H9 (cell line): ENCODE results near the gene SPINK6. TPM values are rescaled to one million over a fixed set of nuclear protein-coding genes. Genes with fewer than 3 reads are reported as not detected.

Source experiments
- DNase-seq: peaks from one replicate; pipeline ENCODE4 v3.0.0-alpha.2; 2017
- H2AFZ ChIP-seq: one replicate; pipeline ENCODE4 v1.6.1; 2013; ENCODE audit warnings: mild to moderate bottlenecking, low read length, control low read depth, moderate library complexity
- H2AK5ac ChIP-seq: 2 replicates; pipeline ENCODE4 v1.6.1; 2013; ENCODE audit warnings: low read length, control low read depth, mixed read lengths; ENCODE audit not compliant: insufficient read length
- H2BK120ac ChIP-seq: one replicate; pipeline ENCODE4 v1.6.1; 2013; ENCODE audit warnings: low read depth, mild to moderate bottlenecking, low read length, control low read depth, inconsistent platforms; ENCODE audit not compliant: poor library complexity, severe bottlenecking
- H2BK12ac ChIP-seq: 2 replicates; pipeline ENCODE4 v1.6.1; 2013; ENCODE audit warnings: low read length, control low read depth, mixed read lengths, low read depth; ENCODE audit not compliant: insufficient read length
- H2BK15ac ChIP-seq: 2 replicates; pipeline ENCODE4 v1.6.1; 2013; ENCODE audit warnings: low read depth, low read length, control low read depth
- H2BK20ac ChIP-seq: one replicate; pipeline ENCODE4 v1.6.1; 2013; ENCODE audit warnings: low read depth, mild to moderate bottlenecking, low read length, control low read depth, inconsistent platforms; ENCODE audit not compliant: poor library complexity, severe bottlenecking
- H2BK5ac ChIP-seq: 2 replicates; pipeline ENCODE4 v1.6.1; 2013; ENCODE audit warnings: low read length, control low read depth, mixed read lengths; ENCODE audit not compliant: insufficient read length
- H3K14ac ChIP-seq: 2 replicates; pipeline ENCODE4 v1.6.1; 2013; ENCODE audit warnings: low read length, control low read depth; ENCODE audit not compliant: insufficient read depth
- H3K18ac ChIP-seq: 2 replicates; pipeline ENCODE4 v1.6.1; 2013; ENCODE audit warnings: low read depth, mild to moderate bottlenecking, mixed read lengths, low read length, control low read depth; ENCODE audit not compliant: insufficient read length
- H3K23ac ChIP-seq: 2 replicates; pipeline ENCODE4 v1.6.1; 2013; ENCODE audit warnings: low read length, control low read depth, mixed read lengths, low read depth; ENCODE audit not compliant: insufficient read length
- H3K23me2 ChIP-seq: 2 replicates; pipeline ENCODE4 v1.6.1; 2013; ENCODE audit warnings: low read depth, mild to moderate bottlenecking, mixed read lengths, low read length, control low read depth; ENCODE audit not compliant: insufficient read length, poor library complexity, severe bottlenecking
- H3K27ac ChIP-seq: 2 replicates; pipeline ENCODE4 v1.5.1; 2013; ENCODE audit warnings: low read length, control low read depth, mixed read lengths, low read depth; ENCODE audit not compliant: insufficient read length
- H3K27me3 ChIP-seq: 2 replicates; pipeline ENCODE4 v1.6.1; 2013; ENCODE audit warnings: low read length, control low read depth, inconsistent platforms; ENCODE audit not compliant: insufficient read depth
- H3K4ac ChIP-seq: 2 replicates; pipeline ENCODE4 v1.6.1; 2013; ENCODE audit warnings: low read depth, mild to moderate bottlenecking, control low read depth, inconsistent platforms, low read length, moderate library complexity
- H3K4me1 ChIP-seq: 2 replicates; pipeline ENCODE4 v1.6.1; 2013; ENCODE audit warnings: low read length, control low read depth, inconsistent platforms; ENCODE audit not compliant: insufficient read depth
- H3K4me2 ChIP-seq: 2 replicates; pipeline ENCODE4 v1.6.1; 2013; ENCODE audit warnings: low read length, control low read depth, mixed read lengths; ENCODE audit not compliant: insufficient read length, insufficient read depth
- H3K56ac ChIP-seq: 2 replicates; pipeline ENCODE4 v1.6.1; 2013; ENCODE audit warnings: low read depth, mild to moderate bottlenecking, mixed read lengths, low read length, control low read depth; ENCODE audit not compliant: insufficient read length
- H3K79me1 ChIP-seq: 2 replicates; pipeline ENCODE4 v1.6.1; 2013; ENCODE audit warnings: low read depth, mild to moderate bottlenecking, moderate library complexity, low read length, control low read depth, inconsistent platforms; ENCODE audit not compliant: insufficient read depth, poor library complexity, severe bottlenecking
- H3K79me2 ChIP-seq: 2 replicates; pipeline ENCODE4 v1.6.1; 2013; ENCODE audit warnings: low read length, control low read depth, inconsistent platforms; ENCODE audit not compliant: insufficient read depth
- H3K9ac ChIP-seq: 2 replicates; pipeline ENCODE4 v1.6.1; 2013; ENCODE audit warnings: low read length, control low read depth, mixed read lengths; ENCODE audit not compliant: insufficient read length; ENCODE audit errors: extremely low read depth
- H3K9me3 ChIP-seq: one replicate; pipeline ENCODE4 v1.6.1; 2013; ENCODE audit warnings: low read depth, low read length, inconsistent platforms; ENCODE audit not compliant: control insufficient read depth
- H3T11ph ChIP-seq: one replicate; pipeline ENCODE4 v1.6.1; 2013; ENCODE audit warnings: mild to moderate bottlenecking, low read length, control low read depth, inconsistent platforms
- H4K20me1 ChIP-seq: one replicate; pipeline ENCODE4 v1.6.1; 2013; ENCODE audit not compliant: control insufficient read depth, insufficient read length, insufficient read depth
- H4K5ac ChIP-seq: 2 replicates; pipeline ENCODE4 v1.6.1; 2013; ENCODE audit warnings: low read depth, mild to moderate bottlenecking, mixed read lengths, low read length, control low read depth; ENCODE audit not compliant: insufficient read length
- H4K8ac ChIP-seq: replicated peaks from 2 replicates; pipeline ENCODE4 v1.6.1; 2013; ENCODE audit warnings: low read length, control low read depth, mixed read lengths, low read depth; ENCODE audit not compliant: insufficient read length
- H4K91ac ChIP-seq: 2 replicates; pipeline ENCODE4 v1.6.1; 2013; ENCODE audit warnings: low read depth, mild to moderate bottlenecking, moderate library complexity, mixed read lengths, low read length, control low read depth; ENCODE audit not compliant: insufficient read length
- H3K27ac Mint-ChIP-seq, 3 experiments: 2 replicates in 2 of 3; 3 replicates in 1 of 3; pipeline ENCODE4 v1.8.0; 2020 to 2021; ENCODE audit warnings: mixed read lengths in 3 of 3, mild to moderate bottlenecking in 1 of 3, moderate library complexity in 1 of 3
- H3K27me3 Mint-ChIP-seq: 2 replicates; pipeline ENCODE4 v1.8.0; 2021; ENCODE audit warnings: low read depth, mild to moderate bottlenecking, moderate library complexity, mixed read lengths
- H3K36me3 Mint-ChIP-seq, 3 experiments: 2 replicates in 2 of 3; 3 replicates in 1 of 3; pipeline ENCODE4 v1.8.0; 2020 to 2021; ENCODE audit warnings: low read depth in 3 of 3, mixed read lengths in 3 of 3; ENCODE audit not compliant: insufficient read depth in 1 of 3
- H3K4me1 Mint-ChIP-seq, 2 experiments: 2 replicates each; pipeline ENCODE4 v1.8.0; 2020; ENCODE audit warnings: mixed read lengths in 2 of 2
- H3K4me3 Mint-ChIP-seq, 2 experiments: 2 replicates in 1 of 2; 3 replicates in 1 of 2; pipeline ENCODE4 v1.8.0; 2020 to 2021; ENCODE audit warnings: mild to moderate bottlenecking in 2 of 2, mixed read lengths in 2 of 2, moderate library complexity in 1 of 2
- H3K9me3 Mint-ChIP-seq, 2 experiments: 2 replicates in 1 of 2; 3 replicates in 1 of 2; pipeline ENCODE4 v1.8.0; 2020; ENCODE audit warnings: mild to moderate bottlenecking in 2 of 2, mixed read lengths in 2 of 2, moderate library complexity in 1 of 2
- CTCF ChIP-seq: fragments of 200-600 bp; sonication (generic); conservative IDR thresholded peaks from 3 replicates; pipeline ENCODE4 v1.8.0; 2021; ENCODE audit warnings: antibody characterized with exemption, mild to moderate bottlenecking
- whole genome bisulfite sequencing: extraction: QIAGEN DNeasy Blood & Tissue Kit; methylation state at CpG from one replicate; pipeline ENCODE4 v1.1.7; 2013; ENCODE audit warnings: missing lambda C conversion rate, low lambda C conversion rate, mixed read lengths; ENCODE audit not compliant: insufficient read length; ENCODE audit errors: extremely low coverage; 5-methylcytosine and 5-hydroxymethylcytosine counted together
- total RNA-seq: library from RNA; stranded (reverse); gene quantifications from 2 replicates; pipeline ENCODE4 v1.2.1, GENCODE V29; 2021

Gene SPINK6
- total RNA-seq, 1 experiment from 2014 or later = not detected

- no peak overlapping the region for H3K23ac ChIP-seq
- H3K79me2 ChIP-seq = no peaks in the 10 kb centered on the region
- no peak overlapping the region for H2BK20ac ChIP-seq
- H3K27ac ChIP-seq = no peak overlapping the region
- no peaks in the 10 kb centered on the region for H3K27me3 Mint-ChIP-seq
- H2AK5ac ChIP-seq = no peak overlapping the region
- no peak overlapping the region for H3K14ac ChIP-seq
- WGBS = no CpG with 5 or more reads among the region's 4 CpGs
- H3K27ac Mint-ChIP-seq = no peak overlapping the region
- no peak overlapping the region for H2BK12ac ChIP-seq
- no peak overlapping the region for H3T11ph ChIP-seq
- H3K4me2 ChIP-seq = no peak overlapping the region
- H3K36me3 Mint-ChIP-seq = no peaks in the 10 kb centered on the region
- no peaks in the 10 kb centered on the region for H3K9me3 ChIP-seq
- H3K4ac ChIP-seq = no peak overlapping the region
- H3K4me1 Mint-ChIP-seq = no peaks in the 10 kb centered on the region
- H2BK15ac ChIP-seq = no peak overlapping the region
- no peak overlapping the region for H4K5ac ChIP-seq
- H3K79me1 ChIP-seq = no peaks in the 10 kb centered on the region
- no peak overlapping the region for H3K56ac ChIP-seq
- no peak for TF ChIP-seq CTCF
- H4K91ac ChIP-seq = no peak overlapping the region
- no peak overlapping the region for H3K18ac ChIP-seq
- H3K9me3 Mint-ChIP-seq = peaks cover 2 to 4% of the 10 kb centered on the region in 2 experiments; a peak in 1 of 5 replicates
- no peaks in the 10 kb centered on the region for H3K4me1 ChIP-seq
- no peak overlapping the region for H4K8ac ChIP-seq
- no peak overlapping the region for H3K9ac ChIP-seq
- DNase-seq = no peak
- H2AFZ ChIP-seq = no peak overlapping the region
- no peak overlapping the region for H2BK5ac ChIP-seq
- H3K23me2 ChIP-seq = no peaks in the 10 kb centered on the region
- no peak overlapping the region for H3K4me3 Mint-ChIP-seq
- H4K20me1 ChIP-seq = no peaks in the 10 kb centered on the region
- no peak overlapping the region for H2BK120ac ChIP-seq
- no peaks in the 10 kb centered on the region for H3K27me3 ChIP-seq
Measured at GRCh38 chr5:148166550-148167283, 36.1 kb upstream of the SPINK6 start.
